Hematopoietic multipotent progenitor cell treated with erythropoietin and hydrocortisone succinate and interleukin-3 and kit ligand, for 4 days (in vitro differentiated cells): ENCODE measurements around the gene PRAC1.

Experiments used
- DNase-seq: peaks from one replicate; pipeline ENCODE4 v3.0.0-alpha.2; 2015

The PRAC1 gene

DNA sequence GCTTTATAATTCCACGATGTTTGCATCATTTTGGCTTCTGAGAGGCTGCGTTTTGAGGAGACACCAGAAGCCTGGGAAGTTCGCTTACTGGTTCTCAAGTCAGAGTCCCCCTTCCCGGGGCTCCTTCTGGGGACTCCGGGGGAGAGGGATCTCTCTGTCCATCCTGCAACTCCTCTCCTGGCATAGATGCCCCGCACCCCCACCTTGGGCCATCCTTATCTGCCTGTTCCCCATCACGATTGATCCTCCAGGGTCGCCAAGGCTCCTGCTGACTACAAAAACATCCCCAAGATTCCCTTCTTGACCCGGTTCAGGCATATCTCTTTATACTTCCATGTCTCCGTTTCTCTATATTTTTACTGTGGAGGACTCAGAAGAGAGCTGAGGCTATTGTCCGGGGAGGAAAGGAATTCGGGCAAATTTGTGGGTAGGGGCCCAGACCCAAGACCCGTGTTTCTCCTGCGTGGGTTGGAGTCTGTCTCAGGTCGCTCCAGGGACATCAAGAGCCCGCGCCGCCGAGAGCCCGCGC, 24.7 kb upstream of the PRAC1 start:
- no peak for DNase-seq

DNA sequence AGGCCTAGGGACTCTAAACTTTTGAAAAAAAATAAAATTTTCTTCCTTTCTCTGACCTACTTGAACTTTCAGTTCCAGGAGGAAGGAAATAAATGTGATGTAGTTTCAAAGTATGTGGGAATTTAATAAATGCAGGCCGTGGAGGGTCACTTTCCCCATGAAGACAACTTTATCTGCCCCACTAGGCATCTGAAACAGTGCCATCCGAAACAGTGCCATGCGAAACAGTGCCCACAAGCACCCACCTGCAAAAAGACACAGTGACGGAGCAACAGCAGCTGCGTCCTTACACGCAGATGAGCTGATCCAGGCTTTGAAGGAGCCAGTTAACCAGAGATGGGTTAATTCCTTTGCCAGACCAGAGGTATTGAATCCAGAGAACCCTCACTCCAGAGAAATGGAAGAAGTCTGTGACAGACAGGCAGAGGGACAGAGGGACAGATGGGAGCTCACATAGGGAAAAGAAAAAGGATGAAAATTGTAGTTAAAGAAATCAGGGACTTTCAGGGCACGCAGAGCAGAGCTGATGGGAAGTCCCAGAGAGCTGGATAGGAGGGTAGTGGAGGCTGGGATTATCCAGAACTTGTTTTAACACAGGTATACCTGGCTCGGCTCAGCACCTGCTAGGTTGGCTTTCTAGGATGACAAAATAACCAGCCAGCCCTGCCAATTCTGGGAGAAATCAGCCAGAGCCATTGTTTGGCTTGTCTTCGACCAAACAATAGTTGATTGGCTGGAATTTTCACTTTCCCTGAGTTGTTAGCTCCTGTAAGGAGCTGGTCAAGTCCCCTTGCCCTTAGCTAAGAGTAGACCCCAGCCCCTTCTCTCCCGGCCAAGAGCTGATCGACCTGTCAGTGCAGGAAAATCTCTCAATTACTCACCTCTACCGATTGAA, 23.3 kb upstream of the PRAC1 start:
- DNase-seq = no peak

DNA sequence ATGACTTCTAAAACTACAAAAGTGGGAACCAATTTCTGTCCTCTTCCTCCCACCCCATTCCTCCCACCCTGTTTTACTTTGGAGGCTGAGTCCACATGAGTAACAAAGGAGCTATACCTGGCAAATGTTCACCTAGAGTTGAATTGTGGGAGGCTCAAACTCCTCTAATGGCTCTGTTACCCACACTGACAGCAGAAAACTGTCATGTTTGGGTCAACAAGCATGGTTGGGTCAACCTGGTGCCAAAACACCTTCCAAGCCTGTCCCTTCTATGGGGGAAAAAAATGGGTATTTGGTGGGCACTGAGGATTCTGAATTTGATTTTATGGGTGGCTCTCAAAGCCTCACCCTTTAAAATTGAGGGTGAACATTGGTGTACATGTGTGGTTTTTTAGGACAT, 18.2 kb upstream of the PRAC1 start:
- DNase-seq = no peak

DNA sequence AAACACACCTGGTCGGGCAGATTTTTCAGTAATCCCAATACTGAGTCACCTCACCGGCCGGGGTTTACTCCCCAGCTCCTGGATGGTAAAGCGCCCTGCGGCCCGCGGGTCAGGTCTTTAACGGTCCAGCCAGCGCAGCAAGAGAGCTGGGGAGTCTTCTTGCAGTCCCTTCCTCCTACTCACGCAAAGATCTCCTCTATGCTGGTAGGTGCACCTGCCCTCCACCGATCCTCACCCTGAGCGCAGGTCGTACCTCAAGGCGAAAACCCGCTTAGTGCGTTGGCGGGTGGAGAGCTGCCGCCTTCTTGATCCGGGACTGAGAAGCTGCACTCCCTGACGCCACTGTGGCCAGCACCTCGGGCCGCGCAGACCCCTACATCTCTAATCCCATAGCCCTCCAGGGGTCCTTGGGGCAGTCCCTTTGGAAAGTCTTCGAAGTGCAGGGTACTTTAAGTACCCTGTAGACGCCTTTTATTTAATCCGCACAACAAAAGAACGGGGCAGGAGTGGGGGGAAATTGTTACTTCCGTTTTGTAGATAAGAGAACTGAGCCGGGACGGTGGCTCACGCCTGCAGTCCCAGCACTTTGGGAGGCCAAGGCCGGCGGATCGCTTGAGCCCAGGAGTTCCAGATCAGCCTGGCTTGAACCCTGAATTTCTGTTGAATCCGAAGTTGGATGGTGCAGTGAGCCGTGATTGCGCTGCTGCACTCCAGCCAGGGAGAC, 16.6 kb upstream of the PRAC1 start:
- no peak for DNase-seq

DNA sequence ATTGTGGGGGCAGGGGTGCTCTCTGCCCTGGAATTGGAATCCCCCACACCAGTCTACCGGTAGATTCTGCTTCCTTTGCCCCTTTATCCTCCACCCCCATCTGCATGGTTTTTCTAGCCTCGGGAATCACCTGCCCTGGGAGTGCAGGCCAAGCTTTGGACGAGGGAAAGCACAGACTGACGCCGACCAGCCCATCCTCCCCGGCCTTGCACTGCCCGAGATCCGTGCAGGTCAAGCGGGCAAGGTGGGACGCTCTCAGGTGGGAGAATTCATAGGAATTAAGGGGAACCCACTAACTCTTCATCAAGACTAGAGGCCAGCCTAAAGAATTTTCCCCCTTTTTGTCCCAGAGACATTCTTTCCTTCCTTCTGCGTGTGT, 16.1 kb upstream of the PRAC1 start:
- no peak for DNase-seq

DNA sequence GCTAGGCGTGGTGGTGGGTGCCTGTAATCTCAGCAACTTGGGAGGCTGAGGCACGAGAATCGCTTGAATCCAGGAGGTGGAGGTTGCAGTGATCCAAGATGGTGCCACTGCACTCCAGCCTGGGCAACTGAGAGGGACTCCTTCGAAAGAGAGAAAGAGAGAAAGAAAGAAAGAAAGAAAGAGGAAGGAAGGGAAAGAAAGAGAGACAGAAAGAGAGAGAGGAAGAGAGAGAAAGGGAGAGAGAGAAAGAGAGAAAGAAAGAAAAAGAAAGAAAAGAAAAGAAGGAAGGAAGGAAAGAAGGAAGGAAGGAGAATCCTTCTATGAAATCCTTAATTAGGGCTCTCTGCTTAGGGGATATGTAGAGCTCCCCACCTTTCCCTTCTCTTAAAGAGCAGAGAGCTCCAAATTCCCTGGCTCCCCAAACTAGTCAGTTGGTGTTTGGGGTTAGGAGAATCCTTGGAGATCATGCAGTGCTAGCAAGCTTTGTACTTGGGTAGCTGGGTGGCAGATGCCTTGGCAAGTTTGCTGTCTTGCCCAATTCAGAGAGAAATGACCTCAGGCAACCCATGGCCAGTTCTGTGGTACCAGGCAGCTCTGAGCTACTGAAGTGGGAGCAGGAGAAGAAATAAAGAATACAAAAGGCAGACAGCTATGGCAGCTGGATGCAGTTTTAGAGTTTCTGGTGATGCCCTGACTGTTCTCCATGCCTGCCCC, 15.2 kb upstream of the PRAC1 start:
- no peak for DNase-seq

DNA sequence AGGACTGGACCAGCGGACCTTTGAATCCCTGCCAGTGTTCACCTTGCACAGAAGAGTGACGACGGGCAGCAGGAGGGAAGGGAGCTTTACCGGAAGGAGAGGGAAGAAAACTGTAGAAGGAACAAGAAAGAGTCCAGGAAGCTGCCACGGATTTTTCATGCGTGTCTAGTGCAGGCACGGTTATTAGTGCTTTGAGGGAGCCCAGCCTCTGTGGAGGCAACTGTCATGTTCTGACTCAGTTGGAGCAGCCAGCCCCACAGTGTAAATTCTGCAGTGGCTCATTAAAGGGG, 12.7 kb upstream of the PRAC1 start:
- DNase-seq = no peak

DNA sequence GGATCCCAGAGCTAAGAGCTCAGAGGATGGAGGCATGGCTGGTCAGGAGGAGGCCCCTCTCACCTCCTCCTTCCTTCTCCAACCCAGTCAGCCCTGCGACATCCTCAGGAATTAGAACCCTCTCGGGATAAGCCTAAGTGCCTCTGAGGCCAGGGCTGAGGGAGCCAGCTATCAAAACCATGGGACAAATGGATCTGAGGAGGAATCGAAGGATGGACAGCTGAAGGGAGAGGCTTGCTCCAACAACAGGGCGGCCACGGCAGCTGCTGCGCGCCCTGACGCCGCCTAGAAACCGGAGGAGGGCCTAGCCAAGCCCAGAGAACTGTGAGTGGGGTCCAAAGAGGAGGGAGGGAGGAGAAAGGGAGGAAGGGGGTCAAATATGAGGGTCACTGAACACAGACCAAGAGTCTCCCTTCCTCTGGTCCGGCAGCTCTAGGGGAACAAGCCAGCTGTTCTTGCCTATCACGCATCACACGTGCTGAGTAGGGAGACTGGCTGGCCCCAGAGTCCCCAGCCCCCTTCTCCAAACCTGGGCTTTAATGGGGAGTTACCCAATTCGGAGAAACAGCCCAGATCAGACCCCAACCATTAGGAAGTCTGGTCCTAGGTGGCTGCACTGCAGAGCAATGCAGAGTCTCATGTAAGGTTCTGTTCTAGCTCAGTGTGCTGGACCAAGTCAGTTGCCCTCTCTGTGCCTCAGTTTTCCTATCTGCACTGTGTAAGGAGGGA, 12.2 kb upstream of the PRAC1 start:
- DNase-seq = no peak

DNA sequence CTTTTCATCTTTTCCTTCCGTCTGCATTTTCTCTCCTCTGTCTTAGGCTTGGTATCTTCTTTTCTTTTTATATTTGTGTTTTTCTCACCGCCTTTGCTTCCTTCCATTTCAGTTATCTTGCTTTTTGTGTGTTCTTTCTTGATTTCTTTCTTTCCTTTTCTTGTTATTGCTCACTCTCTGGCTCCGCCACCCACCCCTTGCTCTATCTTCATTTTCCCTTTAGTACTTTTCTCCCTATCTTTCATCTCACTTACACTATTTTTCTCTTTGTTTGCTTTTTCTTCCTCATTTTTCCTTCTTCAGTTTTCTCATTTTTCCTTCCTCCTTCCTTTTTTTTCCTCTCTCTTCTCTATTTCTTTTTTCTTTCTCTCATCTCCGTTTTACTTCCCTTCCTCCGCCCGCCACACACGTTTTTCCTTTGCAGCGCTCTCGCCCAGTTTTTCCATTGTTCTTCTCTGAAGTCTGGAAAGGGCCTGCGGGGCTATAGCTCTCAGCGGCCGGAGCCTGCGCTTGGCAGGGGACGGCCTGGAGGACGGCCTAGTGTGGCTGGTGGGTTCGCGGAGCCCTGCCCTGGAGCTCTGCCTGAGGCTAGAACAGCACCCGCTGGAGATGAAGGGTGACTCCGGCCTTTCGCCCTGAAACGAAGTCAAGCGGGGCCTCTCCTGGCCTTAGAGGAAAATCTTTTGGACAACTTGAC, 11.5 kb upstream of the PRAC1 start:
- no peak for DNase-seq

DNA sequence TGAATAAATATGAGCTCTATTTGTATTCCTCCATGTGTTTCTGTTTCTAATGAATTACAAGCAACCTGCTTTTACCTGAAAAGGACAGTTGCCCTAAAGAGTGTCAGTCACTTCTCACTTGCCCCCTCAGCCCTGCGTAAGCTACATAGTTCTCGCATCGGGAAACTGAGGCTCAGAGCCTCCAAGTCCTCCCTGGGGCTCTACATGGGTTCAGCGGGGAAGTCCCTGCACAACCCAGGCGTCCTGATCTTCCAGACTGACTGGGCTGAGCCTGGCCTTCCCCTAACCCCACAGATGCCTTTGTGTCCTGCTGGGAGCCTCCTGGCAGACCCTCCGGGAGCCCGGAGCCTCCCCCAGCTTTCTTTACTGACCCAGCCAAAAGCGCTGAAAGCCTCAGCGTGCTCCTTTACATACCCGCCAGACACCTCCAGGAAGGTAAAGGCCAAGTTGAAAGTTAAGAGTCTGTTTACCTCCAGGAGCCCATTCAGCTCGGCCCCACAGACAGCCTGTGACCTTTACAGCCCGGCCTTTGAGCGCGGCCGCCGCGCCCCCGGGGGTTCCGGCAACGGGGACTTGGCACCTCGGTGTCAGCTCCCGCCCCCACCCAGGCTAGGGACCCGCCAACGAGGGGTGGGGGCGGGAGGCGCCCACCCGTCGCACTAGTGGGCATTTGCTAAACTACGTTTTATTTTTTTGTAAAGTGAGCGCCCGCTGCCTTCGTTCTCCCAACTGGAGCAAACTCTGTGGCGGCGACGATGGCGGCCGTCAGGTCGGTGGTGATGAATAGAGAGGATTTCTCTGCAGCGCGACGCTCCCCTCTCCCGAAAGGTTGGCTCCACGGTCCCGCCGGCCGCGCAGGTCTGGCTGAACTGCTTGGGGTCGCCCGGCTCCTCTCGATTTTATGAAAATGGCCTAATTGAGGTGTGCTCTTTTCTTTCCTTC, 10.6 kb upstream of the PRAC1 start:
- no peak for DNase-seq

DNA sequence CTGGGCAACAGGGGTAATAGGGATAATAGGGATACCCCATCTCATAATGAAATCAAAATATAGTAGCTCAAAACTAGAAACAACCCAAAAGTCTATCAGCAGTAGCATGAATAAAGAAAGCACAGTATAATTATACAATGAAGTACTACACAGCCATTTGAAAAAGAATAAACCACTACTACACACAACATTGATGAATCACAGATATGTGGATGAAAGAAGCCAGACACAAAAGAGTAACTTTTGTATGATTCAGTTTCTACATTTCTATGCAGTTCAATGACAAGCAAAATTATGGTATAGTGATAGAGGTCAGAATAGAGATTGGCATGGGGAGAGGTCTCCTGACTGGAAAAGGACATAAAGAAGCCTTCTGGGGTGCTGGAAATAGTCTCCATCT, 9.0 kb upstream of the PRAC1 start:
- DNase-seq = no peak

DNA sequence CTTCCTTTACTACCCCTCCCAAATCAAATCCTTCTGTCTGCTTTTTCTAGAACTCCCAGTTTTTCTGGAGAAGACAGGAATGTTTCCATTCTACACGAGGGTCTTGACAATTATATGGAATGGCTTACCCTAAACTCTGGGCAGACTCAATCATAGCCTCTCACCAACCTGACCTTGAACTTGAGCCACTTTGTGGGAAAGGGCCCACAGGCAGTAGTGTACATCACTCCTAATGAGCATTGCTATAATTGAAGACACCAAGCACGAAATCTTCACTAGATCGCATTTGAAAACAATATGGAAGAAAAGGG, 7.9 kb upstream of the PRAC1 start:
- DNase-seq = no peak

DNA sequence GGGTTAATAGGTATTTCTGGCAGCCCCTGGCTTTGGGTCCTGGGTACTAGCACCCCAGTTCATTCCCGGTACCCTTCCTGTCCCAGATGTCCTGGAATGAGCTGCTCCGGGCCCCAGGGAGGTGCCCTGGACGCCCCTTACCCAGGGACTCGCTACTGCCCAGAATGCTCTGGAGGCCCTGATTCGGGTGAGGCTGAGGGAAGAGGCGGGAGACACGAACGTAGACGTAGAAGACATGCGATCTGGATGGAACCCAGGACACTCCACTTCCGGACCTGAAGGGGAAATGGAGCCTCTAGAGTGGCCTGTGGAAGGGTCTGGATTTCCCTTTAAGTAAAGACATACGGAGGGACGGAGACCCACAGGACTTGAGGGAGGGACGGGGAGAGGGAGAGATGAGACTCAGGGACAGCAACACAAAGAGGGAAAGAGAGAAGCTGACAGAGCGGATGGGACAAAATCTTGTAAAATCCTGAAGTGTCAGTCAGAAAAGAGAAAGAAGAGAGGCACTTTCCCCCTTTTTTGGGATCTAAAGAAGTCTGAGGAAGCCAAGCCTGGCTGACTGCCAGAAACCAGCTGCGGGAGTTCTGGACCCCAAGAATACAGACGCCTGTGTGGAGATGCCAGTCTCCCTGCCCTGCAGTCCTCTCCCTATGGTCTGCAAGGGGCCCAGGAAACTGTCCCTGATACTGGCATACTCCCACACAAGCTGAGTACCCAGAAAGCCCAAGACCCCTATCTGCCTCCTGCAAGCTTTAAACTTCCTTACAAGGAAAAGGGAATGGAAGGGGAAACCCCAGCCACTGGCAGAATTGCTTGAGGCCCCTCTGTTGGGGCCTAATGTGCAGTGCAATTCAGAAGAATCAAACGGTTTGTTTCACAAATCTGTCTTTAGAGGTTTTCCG, 7.3 kb upstream of the PRAC1 start:
- DNase-seq = no peak

DNA sequence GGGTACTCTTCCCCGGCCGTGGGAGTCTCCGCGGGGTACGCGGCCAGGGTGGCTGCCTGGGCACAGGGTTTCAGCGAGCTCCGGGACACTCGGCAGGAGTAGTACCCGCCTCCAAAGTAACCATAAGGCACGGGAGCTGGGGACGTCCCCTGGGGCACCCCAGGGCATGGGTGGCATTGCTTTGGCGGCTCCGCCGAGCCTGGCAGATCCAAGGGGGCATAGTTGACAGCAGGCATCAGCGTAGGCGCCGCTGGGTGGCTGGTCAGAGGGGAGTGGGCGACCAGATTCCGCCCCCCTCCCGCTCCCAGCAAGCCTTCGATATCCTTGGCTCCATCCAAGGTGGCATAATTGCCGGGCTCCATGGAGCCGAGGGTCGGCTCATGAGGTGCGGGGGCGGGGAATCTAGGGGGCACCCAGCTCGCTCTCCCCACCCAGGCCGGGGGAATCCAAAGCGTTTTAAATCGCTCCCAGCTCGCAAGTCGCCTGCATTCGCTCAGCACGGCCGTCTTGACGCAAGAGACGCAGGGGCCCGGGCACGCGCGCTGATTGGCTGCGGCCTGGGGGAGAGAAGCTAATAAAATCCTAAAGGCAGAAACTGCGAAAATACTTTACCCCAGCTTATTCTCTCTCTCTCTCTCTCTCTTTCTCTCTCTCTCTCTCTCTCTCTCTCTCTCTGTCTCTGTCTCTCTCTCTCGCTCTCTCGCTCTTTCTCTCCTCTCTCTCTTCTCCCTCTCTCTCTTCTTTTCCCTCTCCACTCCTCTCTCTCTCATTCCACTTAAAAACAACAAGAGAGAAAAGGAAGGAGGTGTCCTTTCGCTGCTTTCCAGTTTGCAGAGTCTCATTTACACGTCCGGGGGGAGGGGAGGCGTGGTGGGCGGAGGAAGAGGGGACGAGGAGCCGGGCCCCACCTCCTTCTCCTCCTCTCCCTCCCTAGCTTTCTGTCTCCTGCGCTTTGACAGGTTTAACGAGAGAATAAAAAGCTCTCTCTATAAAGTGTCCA, 6.2 kb upstream of the PRAC1 start, which contains the start of gene HOXB13:
HOXB13 (minus strand) TSS at position 519 of the 1,000 bp plus-strand sequence; CDS start at position 362, 157 bp downstream.
- DNase-seq = peak; percentile 59

DNA sequence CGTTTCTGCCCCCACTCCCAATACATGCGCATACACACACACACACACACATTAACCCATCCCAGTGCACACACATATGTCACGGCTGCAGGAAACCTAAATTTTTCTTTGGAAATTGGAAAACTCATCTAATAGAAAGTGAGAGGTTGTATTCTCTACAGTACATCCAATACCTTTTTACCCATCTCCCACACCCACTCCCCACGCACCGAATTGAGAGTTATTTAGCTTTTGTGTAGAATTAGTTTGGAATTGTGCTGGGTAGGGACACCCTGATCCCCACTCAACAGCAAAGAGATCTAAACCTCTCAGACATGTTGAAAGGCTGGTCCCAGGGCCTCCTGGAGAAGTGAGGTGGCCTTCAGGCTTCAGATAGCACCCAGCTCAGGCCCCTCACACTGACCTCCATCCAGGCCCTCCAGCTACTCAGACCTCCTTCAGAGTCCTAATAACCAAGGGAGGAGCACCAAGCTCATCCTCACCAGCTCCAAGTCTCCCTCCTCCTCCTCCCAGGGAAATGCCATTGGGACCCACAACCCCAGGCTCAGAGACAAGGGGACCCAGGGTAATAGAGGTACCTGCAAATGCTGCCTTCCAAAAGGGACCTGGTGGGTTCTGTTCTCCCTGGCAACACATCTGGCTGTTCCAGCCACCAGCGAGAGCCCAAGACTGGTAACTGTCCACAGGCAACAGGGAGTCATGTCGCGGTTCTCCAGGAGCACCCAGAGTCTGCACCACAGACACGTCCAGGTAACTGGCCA, 5.3 kb upstream of the PRAC1 start:
- DNase-seq = no peak

DNA sequence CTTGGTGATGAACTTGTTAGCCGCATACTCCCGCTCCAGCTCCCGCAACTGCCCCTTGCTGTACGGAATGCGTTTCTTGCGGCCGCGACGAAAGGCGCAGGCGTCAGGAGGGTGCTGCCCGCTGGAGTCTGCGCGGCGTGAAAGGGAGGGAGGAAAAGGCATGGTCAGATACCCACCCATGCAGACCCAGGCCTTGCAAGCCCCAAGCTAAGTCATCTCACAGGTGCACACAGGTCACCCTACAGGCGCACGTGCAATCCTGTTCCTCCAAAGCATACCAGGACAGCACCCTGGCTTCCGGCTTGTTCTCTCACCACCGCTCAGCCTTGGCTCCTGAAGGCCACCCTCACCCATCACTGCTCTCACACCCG, 4.6 kb upstream of the PRAC1 start:
- no peak for DNase-seq

DNA sequence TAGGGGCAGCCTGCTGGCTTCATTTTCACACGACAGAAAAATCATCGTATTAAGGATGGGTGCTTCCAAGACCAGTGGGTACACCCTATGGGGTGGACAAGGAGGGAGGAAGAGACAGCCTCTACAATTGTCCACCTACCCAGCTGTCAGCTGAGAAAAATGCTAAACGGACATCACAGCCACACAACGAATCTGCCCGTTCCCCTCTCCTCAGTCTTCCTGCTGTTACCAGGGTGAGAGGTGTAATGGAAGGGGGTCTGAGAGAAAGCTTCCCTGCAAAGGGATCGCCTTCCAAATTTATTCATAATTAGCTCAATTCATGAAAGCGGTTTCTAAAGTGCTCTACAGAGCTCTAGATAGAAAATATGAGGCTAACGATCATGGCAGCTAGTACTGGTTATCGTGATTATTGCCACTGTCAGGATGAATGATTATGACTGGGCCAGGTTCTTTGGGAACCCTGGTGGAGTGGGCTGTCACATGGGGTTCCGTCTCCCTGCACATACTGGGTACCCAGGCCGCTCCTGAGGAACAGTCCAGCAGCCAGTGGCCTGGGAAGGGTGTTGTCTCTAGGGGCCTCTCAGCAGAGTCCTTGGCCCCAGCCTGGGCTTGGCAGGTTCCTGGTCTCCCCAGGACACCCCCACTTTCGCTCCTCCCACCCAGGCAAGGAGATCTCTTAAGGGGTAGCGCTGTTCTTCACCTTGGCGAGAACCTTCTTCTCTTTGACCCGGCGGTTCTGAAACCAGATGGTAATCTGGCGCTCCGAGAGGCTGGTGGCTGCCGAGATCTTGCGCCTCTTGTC, 4.0 kb upstream of the PRAC1 start:
- DNase-seq = no peak
